Activated CD8-positive, alpha-beta memory T cell treated with anti-CD3 and anti-CD28 coated beads, Interleukin-2, amount 10 ng/mL, durations not matched to agents 7 days and 5 days (primary cell): ENCODE measurements around the gene BMP7. TPM values are rescaled to one million over a fixed set of nuclear protein-coding genes. Genes with fewer than 3 reads are reported as not detected.
"Not testable (repeated sequence)": the region's sequence is repeated elsewhere in the genome, so short reads cannot be mapped to it uniquely, and the experiment has no call there.

Experiments
- ATAC-seq: fragments of 150-1000 bp; cut with Tn5 transposase; one replicate; pipeline ENCODE4 v1.10.0; 2021; ENCODE audit warnings: moderate library complexity
- CTCF ChIA-PET: fragments of 350-600 bp; sonication (Branson Sonifier 250); formaldehyde crosslinking; loops from one replicate; lab custom pipeline; 2021; ENCODE audit warnings: antibody characterized with exemption; lab: Charles Lee
- DNase-seq: peaks from one replicate; pipeline ENCODE4 v3.0.0-alpha.2; 2020
- H3K27ac Mint-ChIP-seq: one replicate; pipeline ENCODE4 v1.8.0; 2021; ENCODE audit warnings: mild to moderate bottlenecking, mixed read lengths
- H3K27me3 Mint-ChIP-seq: one replicate; pipeline ENCODE4 v1.8.0; 2021; ENCODE audit warnings: mixed read lengths
- H3K36me3 Mint-ChIP-seq: one replicate; pipeline ENCODE4 v1.8.0; 2021; ENCODE audit warnings: mild to moderate bottlenecking, mixed read lengths
- H3K4me1 Mint-ChIP-seq: one replicate; pipeline ENCODE4 v1.8.0; 2021; ENCODE audit warnings: mixed read lengths
- H3K4me3 Mint-ChIP-seq: one replicate; pipeline ENCODE4 v1.8.0; 2021; ENCODE audit warnings: mild to moderate bottlenecking, moderate library complexity, mixed read lengths
- H3K9me3 Mint-ChIP-seq: one replicate; pipeline ENCODE4 v1.8.0; 2022; ENCODE audit warnings: low read depth, mixed read lengths
- total RNA-seq, 2 experiments: library from RNA; stranded (reverse); gene quantifications; one replicate each; pipeline ENCODE4 v1.2.3, GENCODE V29; 2021

The BMP7 gene
- total RNA-seq, 2 experiments from 2014 or later, result not detected

DNA sequence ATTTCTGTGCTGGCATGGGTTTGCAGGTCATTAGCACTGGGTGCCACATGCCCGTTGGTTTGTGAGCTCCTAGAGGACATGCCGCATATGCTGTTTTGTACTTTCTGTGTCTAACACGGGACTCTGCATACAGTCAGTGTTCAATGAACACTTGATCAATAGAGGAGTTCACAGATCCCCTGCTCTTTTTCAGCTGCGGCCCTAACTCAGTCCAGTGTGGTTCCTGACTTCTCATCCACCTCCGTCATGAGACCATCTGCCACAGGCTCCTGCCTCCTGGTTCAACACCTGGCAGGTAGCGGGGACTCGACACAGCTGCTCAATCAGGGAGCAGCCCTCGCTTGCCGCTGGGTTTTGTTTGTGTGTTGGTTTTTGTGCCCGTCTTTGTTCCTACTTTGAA is 13.8 kb upstream of the BMP7 start:
- CTCF ChIA-PET, result no interaction called here
- no peak for ATAC-seq
- Mint-ChIP-seq H3K4me3 (no peak overlapping the region), H3K4me1 (no peaks in the 10 kb centered on the region), H3K36me3 (no peaks in the 10 kb centered on the region), H3K27me3 (peaks cover 47% of the 10 kb centered on the region), H3K27ac (no peak overlapping the region), H3K9me3 (no peaks in the 10 kb centered on the region)
- no peak for DNase-seq

- H3K27ac Mint-ChIP-seq, H3K4me3 Mint-ChIP-seq, ATAC-seq, DNase-seq, H3K36me3 Mint-ChIP-seq, CTCF ChIA-PET, H3K9me3 Mint-ChIP-seq, H3K4me1 Mint-ChIP-seq: not testable (repeated sequence)
- peaks cover 49% of the 10 kb centered on the region for H3K27me3 Mint-ChIP-seq
Observed at GRCh38 chr20:57279548-57279947, 13.1 kb upstream of the BMP7 start.

DNA sequence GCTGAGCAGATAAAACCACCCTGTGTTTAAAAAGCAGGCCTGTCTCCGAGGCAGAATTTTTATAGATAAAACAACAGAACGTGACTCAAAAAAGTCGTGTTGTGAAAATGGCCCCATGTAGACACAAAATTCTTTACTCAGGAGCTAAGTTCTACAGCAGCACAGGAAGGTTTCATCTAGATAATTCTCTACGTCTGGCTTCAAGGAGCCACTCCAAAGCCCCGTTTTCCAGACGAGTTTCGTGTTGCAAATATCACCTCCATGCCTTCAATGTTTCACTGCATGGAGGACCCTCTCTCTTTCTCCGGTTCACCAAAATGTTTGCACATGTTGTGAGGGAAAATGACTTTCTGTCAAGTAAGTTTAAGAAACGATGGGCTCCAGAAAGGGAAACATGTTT is 12.0 kb upstream of the BMP7 start:
- peaks cover 47% of the 10 kb centered on the region for H3K27me3 Mint-ChIP-seq
- no peak overlapping the region for H3K4me3 Mint-ChIP-seq
- DNase-seq (no peak), ATAC-seq (no peak)
- H3K9me3 Mint-ChIP-seq, result no peaks in the 10 kb centered on the region
- no peaks in the 10 kb centered on the region for H3K36me3 Mint-ChIP-seq
- H3K27ac Mint-ChIP-seq, result no peak overlapping the region
- CTCF ChIA-PET, result no interaction called here
- H3K4me1 Mint-ChIP-seq, result no peaks in the 10 kb centered on the region

DNA sequence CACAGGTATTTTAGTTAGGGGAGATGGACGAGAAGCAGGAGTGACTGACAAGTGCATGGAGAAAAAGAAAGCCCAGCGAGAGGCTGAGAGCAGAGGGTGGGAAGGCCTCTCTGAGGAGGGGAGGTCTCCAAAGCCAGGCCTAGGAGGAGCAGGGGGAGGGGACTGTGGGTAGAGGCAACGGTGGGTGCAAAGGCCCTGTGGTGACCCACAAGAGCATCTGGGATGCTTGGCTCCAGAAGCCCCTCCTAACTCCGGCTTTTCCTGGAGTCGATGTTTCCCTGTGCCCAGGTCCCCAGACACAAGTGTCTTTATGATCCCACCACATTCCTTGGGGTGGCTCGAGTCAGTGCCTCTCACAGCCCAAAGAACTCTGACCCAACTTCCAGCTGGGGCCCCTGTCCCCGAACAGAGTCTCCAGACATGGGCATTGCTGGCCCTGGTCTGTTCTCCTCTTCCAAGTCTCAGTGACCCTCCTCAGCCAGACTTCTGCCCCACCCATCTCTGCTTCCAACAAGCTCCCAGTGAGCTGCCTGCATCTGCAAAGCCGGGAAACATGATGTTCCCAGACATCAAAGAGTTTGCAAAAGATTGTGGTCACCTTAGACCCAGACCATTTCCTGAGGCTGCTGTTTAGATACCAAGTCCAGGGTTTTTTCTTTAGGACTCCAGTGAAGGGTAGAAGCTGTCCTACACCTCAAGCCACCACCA is 11.1 kb upstream of the BMP7 start:
- Mint-ChIP-seq H3K9me3 (no peaks in the 10 kb centered on the region), H3K27me3 (peaks cover 41% of the 10 kb centered on the region), H3K4me1 (no peaks in the 10 kb centered on the region), H3K27ac (no peak overlapping the region), H3K36me3 (no peaks in the 10 kb centered on the region), H3K4me3 (no peak overlapping the region)
- ATAC-seq (no peak), DNase-seq (no peak)
- CTCF ChIA-PET, result no interaction called here

DNA sequence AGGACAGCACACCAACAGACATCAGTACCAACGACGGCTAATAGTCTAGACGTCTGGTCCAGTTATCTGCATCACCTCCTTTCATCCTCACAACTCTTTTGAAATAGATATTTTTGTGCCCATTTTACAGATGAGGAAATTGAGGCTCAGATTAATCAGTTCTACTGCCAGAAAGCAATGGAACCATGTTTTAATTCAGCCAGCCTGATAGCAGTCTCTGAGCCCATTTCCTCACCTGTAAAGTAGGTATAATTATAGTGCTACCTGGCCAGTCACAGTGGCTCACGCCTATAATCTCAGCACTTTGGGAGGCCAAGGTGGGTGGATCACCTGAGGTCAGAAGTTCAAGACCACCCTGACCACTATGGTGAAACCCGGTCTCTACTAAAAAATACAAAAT is 9.8 kb upstream of the BMP7 start:
- Mint-ChIP-seq H3K4me1 (no peaks in the 10 kb centered on the region), H3K27me3 (peaks cover 43% of the 10 kb centered on the region), H3K4me3 (no peak overlapping the region), H3K9me3 (no peaks in the 10 kb centered on the region), H3K36me3 (no peaks in the 10 kb centered on the region), H3K27ac (no peak overlapping the region)
- CTCF ChIA-PET, result no interaction called here
- no peak for ATAC-seq
- no peak for DNase-seq

DNA sequence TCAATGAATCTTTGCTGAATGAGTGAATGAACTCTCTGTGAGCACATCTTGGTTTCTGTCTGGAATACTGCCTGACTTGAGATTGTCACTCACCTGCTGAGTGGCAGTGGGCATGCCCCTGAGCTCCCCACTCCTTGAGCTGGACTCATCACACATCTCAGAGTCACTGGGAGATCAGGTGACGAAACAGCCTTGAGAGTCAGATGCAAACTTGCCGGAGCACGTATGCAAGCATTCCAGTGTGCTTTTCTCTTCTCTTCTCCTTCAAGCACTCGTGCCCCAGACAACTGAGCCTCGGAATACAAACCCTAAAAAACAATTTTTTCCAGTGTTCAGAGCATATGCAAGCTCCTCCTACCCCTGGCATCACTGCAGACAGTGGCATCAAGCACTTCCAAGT is 9.4 kb upstream of the BMP7 start:
- H3K36me3 Mint-ChIP-seq, result no peaks in the 10 kb centered on the region
- H3K4me3 Mint-ChIP-seq, result no peak overlapping the region
- H3K27me3 Mint-ChIP-seq, result peaks cover 44% of the 10 kb centered on the region
- H3K4me1 Mint-ChIP-seq, result no peaks in the 10 kb centered on the region
- H3K27ac Mint-ChIP-seq, result no peak overlapping the region
- H3K9me3 Mint-ChIP-seq, result no peaks in the 10 kb centered on the region
- no peak for DNase-seq
- ATAC-seq, result no peak
- CTCF ChIA-PET, result no interaction called here

GRCh38 chr20:57275334-57275733 is 8.9 kb upstream of the BMP7 start:
- CTCF ChIA-PET, result no interaction called here
- Mint-ChIP-seq H3K4me3 (no peak overlapping the region), H3K9me3 (no peaks in the 10 kb centered on the region), H3K36me3 (no peaks in the 10 kb centered on the region), H3K27ac (no peak overlapping the region), H3K4me1 (no peaks in the 10 kb centered on the region), H3K27me3 (peaks cover 41% of the 10 kb centered on the region)
- ATAC-seq (no peak), DNase-seq (no peak)

GRCh38 chr20:57274846-57275245 is 8.4 kb upstream of the BMP7 start:
- no peaks in the 10 kb centered on the region for H3K9me3 Mint-ChIP-seq
- no peak for ATAC-seq

GRCh38 chr20:57274299-57274698 is 7.9 kb upstream of the BMP7 start:
- ATAC-seq (no peak), DNase-seq (no peak)
- Mint-ChIP-seq H3K4me3 (no peak overlapping the region), H3K4me1 (no peaks in the 10 kb centered on the region), H3K9me3 (no peaks in the 10 kb centered on the region), H3K27me3 (peaks cover 47% of the 10 kb centered on the region), H3K36me3 (no peaks in the 10 kb centered on the region), H3K27ac (no peak overlapping the region)
- CTCF ChIA-PET, result no interaction called here

More at GRCh38 chr20:57274846-57275245, 8.4 kb upstream of the BMP7 start:
- Mint-ChIP-seq H3K4me3 (no peak overlapping the region), H3K27ac (no peak overlapping the region), H3K36me3 (no peaks in the 10 kb centered on the region), H3K4me1 (no peaks in the 10 kb centered on the region), H3K27me3 (peaks cover 42% of the 10 kb centered on the region)
- CTCF ChIA-PET, result no interaction called here
- DNase-seq, result no peak

DNA sequence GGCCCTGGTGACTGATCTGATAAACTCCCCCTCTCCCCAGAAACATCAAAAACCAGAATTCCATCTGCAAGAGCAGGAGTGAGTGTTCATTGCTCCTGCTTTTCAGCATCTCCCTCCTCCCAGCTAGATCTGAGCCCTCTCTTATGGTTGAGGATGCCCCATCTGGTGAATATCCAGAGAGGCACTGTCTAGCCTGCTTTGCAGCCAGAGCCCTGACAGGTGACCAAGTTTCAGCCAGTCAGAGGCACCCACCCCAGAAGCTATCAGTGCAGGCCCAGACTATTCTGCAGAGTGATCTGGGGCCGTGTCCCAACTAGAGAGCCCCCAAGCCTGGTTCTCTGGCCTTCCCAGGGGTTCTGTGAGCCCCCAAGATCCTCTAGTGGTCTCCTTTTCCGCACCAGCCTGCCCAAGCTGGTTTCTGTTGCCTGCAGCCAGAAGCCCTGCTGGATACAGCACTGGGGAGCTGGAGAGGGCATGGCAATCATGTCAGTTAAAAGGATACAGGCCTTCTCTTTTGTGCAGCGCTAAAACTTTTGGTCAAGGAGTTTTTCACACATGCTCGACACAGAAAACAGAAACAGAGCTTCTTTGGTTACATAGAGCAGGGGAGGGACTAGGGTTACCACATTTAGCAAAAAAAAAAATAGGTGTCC is 6.6 kb upstream of the BMP7 start:
- Mint-ChIP-seq H3K27ac (no peak overlapping the region), H3K27me3 (peaks cover 55% of the 10 kb centered on the region), H3K4me3 (no peak overlapping the region), H3K36me3 (no peaks in the 10 kb centered on the region), H3K4me1 (no peaks in the 10 kb centered on the region), H3K9me3 (no peaks in the 10 kb centered on the region)
- DNase-seq (no peak), ATAC-seq (no peak)
- CTCF ChIA-PET, result no interaction called here

DNA sequence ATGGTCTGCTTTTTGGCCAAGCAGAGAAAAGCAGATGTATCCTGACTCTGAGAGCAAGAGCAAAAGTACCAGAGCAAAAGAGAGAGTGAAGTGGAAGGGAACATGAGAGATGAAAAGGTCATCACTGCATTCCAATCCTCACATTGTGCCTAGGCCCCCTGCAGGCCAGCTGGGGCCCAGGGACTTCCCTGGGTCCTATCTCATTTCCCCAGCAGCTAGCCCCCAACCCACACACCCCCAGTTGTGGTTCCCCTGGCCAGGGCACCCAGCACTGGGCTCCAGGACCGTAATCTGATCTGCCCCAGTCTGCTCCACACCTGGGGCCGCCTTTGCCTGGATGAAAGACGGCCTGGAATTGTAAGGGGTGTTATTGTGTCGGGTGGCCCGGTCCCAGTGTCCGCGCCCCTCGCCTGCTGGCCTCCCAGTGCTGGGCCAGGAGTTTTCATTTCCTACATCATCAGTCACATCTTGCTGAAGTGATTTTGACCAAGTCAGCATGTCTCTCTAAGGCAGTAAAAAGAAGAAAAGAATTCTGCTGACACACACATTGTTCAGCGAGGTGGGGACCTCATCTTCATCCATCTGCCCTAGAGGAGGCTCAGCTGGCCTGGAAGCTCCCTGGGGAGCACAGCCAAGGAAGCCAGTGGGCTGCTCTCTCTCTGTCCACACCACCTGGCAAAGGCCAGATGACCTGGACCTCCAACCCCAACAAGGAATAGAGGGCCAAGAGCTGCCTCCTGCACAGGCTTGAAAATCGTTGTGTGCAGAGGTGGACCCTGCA is 4.0 kb upstream of the BMP7 start:
- DNase-seq (no peak), ATAC-seq (no peak)
- Mint-ChIP-seq H3K27me3 (peaks cover 65% of the 10 kb centered on the region), H3K36me3 (no peaks in the 10 kb centered on the region), H3K4me3 (no peak overlapping the region), H3K27ac (no peak overlapping the region), H3K4me1 (no peaks in the 10 kb centered on the region), H3K9me3 (no peaks in the 10 kb centered on the region)
- CTCF ChIA-PET, result no interaction called here

DNA sequence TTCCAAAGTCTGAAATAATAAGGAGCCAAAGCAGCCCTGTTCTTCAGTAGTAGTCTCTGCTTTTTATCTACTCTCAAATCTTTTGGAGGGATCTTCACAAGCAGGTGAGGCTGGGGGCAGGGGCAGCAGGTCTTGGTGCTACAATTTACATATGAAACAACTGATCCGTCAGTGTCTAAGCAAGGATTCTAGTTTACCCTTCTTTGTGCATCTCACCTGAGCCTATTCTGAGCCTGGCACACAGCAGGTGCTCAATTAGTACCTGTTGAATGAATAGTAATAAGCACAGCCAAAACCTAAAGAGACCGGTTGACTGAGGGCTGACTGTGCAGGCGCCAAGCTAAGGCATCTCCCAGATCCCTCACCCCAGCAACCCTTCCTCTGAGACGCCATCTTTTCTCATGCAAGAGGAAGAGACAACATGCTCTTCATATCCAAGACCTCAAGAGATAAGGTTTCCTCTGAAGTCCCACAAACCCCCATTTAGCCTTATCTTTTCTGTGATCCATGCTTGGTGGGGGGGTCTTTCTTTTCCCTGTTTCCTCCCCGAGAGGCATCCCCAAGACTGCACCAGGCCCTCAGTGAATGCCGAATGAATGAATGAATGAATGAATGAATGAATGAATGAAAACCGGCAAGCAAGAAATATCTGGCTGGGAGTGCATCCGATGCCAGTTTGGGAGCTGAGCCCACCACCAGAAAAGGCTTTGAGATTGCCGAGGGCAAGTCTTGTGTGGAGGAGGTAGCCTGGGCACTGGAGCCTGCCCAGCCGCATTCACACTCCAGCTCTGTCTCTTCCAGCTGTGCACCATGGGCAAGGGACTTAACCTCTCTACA is 2.9 kb upstream of the BMP7 start:
- no peaks in the 10 kb centered on the region for H3K4me1 Mint-ChIP-seq
- CTCF ChIA-PET, result no interaction called here
- ATAC-seq, result no peak
- H3K27me3 Mint-ChIP-seq, result peaks cover 69% of the 10 kb centered on the region
- H3K4me3 Mint-ChIP-seq, result no peak overlapping the region
- no peak overlapping the region for H3K27ac Mint-ChIP-seq
- no peaks in the 10 kb centered on the region for H3K36me3 Mint-ChIP-seq
- no peaks in the 10 kb centered on the region for H3K9me3 Mint-ChIP-seq
- DNase-seq, result no peak

- Mint-ChIP-seq H3K36me3 (no peaks in the 10 kb centered on the region), H3K27me3 (peaks cover 73% of the 10 kb centered on the region), H3K4me3 (no peak overlapping the region), H3K27ac (no peak overlapping the region), H3K4me1 (no peaks in the 10 kb centered on the region), H3K9me3 (no peaks in the 10 kb centered on the region)
- ATAC-seq (no peak), DNase-seq (no peak)
- CTCF ChIA-PET, result no interaction called here
Observed at GRCh38 chr20:57268399-57269076, 2.1 kb upstream of the BMP7 start.
